ENCODE measurements around the gene PIK3AP1.

The PIK3AP1 gene

GRCh38 chr10:96586419-96587263 is 133.7 kb downstream of the PIK3AP1 start, which contains the start of gene TM9SF3:
TM9SF3 (minus strand) TSS chr10:96587012; CDS start chr10:96586835, 177 bp downstream.
- H4K20me1 ChIP-seq (ENCODE audit: insufficient read depth, low read length, poor library complexity, severe bottlenecking) = peaks cover 49% of the 10 kb centered on the region
- H2AFZ ChIP-seq (ENCODE audit: low read length) = peak within 1 kb of the TSS; percentile 76
- peak within 1 kb of the TSS; percentile 79 for H3K4me3 ChIP-seq (ENCODE audit: low read length, poor library complexity, severe bottlenecking)
- H3K36me3 ChIP-seq (ENCODE audit: insufficient read depth, low read length) = no peaks in the 10 kb centered on the region
- no peak for TF ChIP-seq EZH2phosphoT487 (IDR thresholded peaks at IDR 0.05; ENCODE audit: borderline replicate concordance)
- TF ChIP-seq CTCF (conservative IDR thresholded peaks at IDR 0.05; ENCODE audit: low read length) = no peak
- H3K9me3 ChIP-seq (ENCODE audit: insufficient read depth, low read depth, low read length) = no peaks in the 10 kb centered on the region
- no peaks in the 10 kb centered on the region for H3F3A ChIP-seq (ENCODE audit: low read depth)
- H3K9ac ChIP-seq (ENCODE audit: low read depth, low read length, poor library complexity, severe bottlenecking) = peak within 1 kb of the TSS; percentile 91
- peaks cover 48% of the 10 kb centered on the region for H3K4me1 ChIP-seq (ENCODE audit: insufficient read depth, low read length, poor library complexity, severe bottlenecking)
- peaks cover 51% of the 10 kb centered on the region for H3K79me2 ChIP-seq (ENCODE audit: insufficient read depth, low read length)
- H3K4me2 ChIP-seq (ENCODE audit: low read depth, low read length, poor library complexity, severe bottlenecking) = peak within 1 kb of the TSS; percentile 94
- H3K9me2 ChIP-seq (replicated peaks; ENCODE audit: low read depth, low read length) = no peaks in the 10 kb centered on the region
- H3K27me3 ChIP-seq (ENCODE audit: insufficient read depth, low read length, poor library complexity, severe bottlenecking) = no peaks in the 10 kb centered on the region

GRCh38 chr10:96585736-96586418 is 134.4 kb downstream of the PIK3AP1 start:
- Histone ChIP-seq H2AFZ (ENCODE audit: low read length) (peak overlapping the region; percentile 41; the same call in 1 of the 2 replicates), H3K4me1 (ENCODE audit: insufficient read depth, low read length, poor library complexity, severe bottlenecking) (peaks cover 55% of the 10 kb centered on the region)
- TF ChIP-seq CTCF (conservative IDR thresholded peaks at IDR 0.05; ENCODE audit: low read length) (no peak), EZH2phosphoT487 (IDR thresholded peaks at IDR 0.05; ENCODE audit: borderline replicate concordance) (no peak)

GRCh38 chr10:96584474-96584873 is 135.8 kb downstream of the PIK3AP1 start:
- TF ChIP-seq CTCF (conservative IDR thresholded peaks at IDR 0.05; ENCODE audit: low read length) (no peak), EZH2phosphoT487 (IDR thresholded peaks at IDR 0.05; ENCODE audit: borderline replicate concordance) (no peak)
- H3K4me3 ChIP-seq (ENCODE audit: low read length, poor library complexity, severe bottlenecking) = peak overlapping the region; percentile 79
- H2AFZ ChIP-seq (ENCODE audit: low read length) = no peak overlapping the region
- H3K9me3 ChIP-seq (ENCODE audit: insufficient read depth, low read depth, low read length) = no peaks in the 10 kb centered on the region
- no peaks in the 10 kb centered on the region for H3K9me2 ChIP-seq (replicated peaks; ENCODE audit: low read depth, low read length)
- no peak overlapping the region for H3K9ac ChIP-seq (ENCODE audit: low read depth, low read length, poor library complexity, severe bottlenecking)
- H3K36me3 ChIP-seq (ENCODE audit: insufficient read depth, low read length) = no peaks in the 10 kb centered on the region
- peaks cover 70% of the 10 kb centered on the region for H4K20me1 ChIP-seq (ENCODE audit: insufficient read depth, low read length, poor library complexity, severe bottlenecking)
- no peaks in the 10 kb centered on the region for H3F3A ChIP-seq (ENCODE audit: low read depth)
- peaks cover 66% of the 10 kb centered on the region for H3K4me1 ChIP-seq (ENCODE audit: insufficient read depth, low read length, poor library complexity, severe bottlenecking)
- H3K27me3 ChIP-seq (ENCODE audit: insufficient read depth, low read length, poor library complexity, severe bottlenecking) = no peaks in the 10 kb centered on the region
- H3K79me2 ChIP-seq (ENCODE audit: insufficient read depth, low read length) = peaks cover 73% of the 10 kb centered on the region
- H3K4me2 ChIP-seq (ENCODE audit: low read depth, low read length, poor library complexity, severe bottlenecking) = peak overlapping the region; percentile 94

More at GRCh38 chr10:96585736-96586418, 134.4 kb downstream of the PIK3AP1 start:
- Histone ChIP-seq H3K4me2 (ENCODE audit: low read depth, low read length, poor library complexity, severe bottlenecking) (peak overlapping the region; percentile 94), H3K4me3 (ENCODE audit: low read length, poor library complexity, severe bottlenecking) (peak overlapping the region; percentile 79), H3K27me3 (ENCODE audit: insufficient read depth, low read length, poor library complexity, severe bottlenecking) (no peaks in the 10 kb centered on the region), H3K9me2 (replicated peaks; ENCODE audit: low read depth, low read length) (no peaks in the 10 kb centered on the region), H3K9ac (ENCODE audit: low read depth, low read length, poor library complexity, severe bottlenecking) (peak overlapping the region; percentile 91), H3K79me2 (ENCODE audit: insufficient read depth, low read length) (peaks cover 59% of the 10 kb centered on the region), H4K20me1 (ENCODE audit: insufficient read depth, low read length, poor library complexity, severe bottlenecking) (peaks cover 56% of the 10 kb centered on the region), H3K9me3 (ENCODE audit: insufficient read depth, low read depth, low read length) (no peaks in the 10 kb centered on the region), H3F3A (ENCODE audit: low read depth) (no peaks in the 10 kb centered on the region), H3K36me3 (ENCODE audit: insufficient read depth, low read length) (no peaks in the 10 kb centered on the region)

Data from Loucy (cell line).